Progenitor cell of endocrine pancreas (in vitro differentiated cells): ENCODE results near the gene SLU7. TPM values are rescaled to one million over a fixed set of nuclear protein-coding genes. Genes with fewer than 3 reads are reported as not detected.

Source experiments
- DNase-seq: peaks from one replicate; pipeline ENCODE4 v3.0.0; 2021; ENCODE audit warnings: low spot score; ENCODE audit not compliant: unreplicated experiment
- H3K27ac Mint-ChIP-seq: 2 replicates; pipeline ENCODE4 v1.8.0; 2021; ENCODE audit warnings: mild to moderate bottlenecking, moderate library complexity, mixed read lengths
- H3K27me3 Mint-ChIP-seq: 2 replicates; pipeline ENCODE4 v1.8.0; 2021; ENCODE audit warnings: mixed read lengths
- H3K36me3 Mint-ChIP-seq: 2 replicates; pipeline ENCODE4 v1.8.0; 2022; ENCODE audit warnings: mixed read lengths; ENCODE audit not compliant: insufficient read depth
- H3K4me1 Mint-ChIP-seq: 2 replicates; pipeline ENCODE4 v1.8.0; 2021; ENCODE audit warnings: low read depth, mixed read lengths
- H3K4me3 Mint-ChIP-seq: 2 replicates; pipeline ENCODE4 v1.8.0; 2021; ENCODE audit warnings: low read depth, mild to moderate bottlenecking, moderate library complexity, mixed read lengths
- H3K9me3 Mint-ChIP-seq: 2 replicates; pipeline ENCODE4 v1.8.0; 2021; ENCODE audit warnings: low read depth, mixed read lengths
- CTCF ChIP-seq: fragments of 200-600 bp; sonication (generic); IDR thresholded peaks from one replicate; pipeline ENCODE4 v1.5.0; 2021; ENCODE audit warnings: antibody characterized with exemption, mild to moderate bottlenecking; ENCODE audit not compliant: unreplicated experiment
- total RNA-seq: library from RNA; stranded (reverse); gene quantifications from 2 replicates; pipeline ENCODE4 v1.2.1, GENCODE V29; 2021

SLU7 gene
- total RNA-seq, 1 donor from 2014 or later: 43.1 TPM

- no peak for DNase-seq
- H3K27ac Mint-ChIP-seq: no peak overlapping the region
- peaks cover 3% of the 10 kb centered on the region for H3K9me3 Mint-ChIP-seq
- H3K4me1 Mint-ChIP-seq: peaks cover 28% of the 10 kb centered on the region
- no peaks in the 10 kb centered on the region for H3K36me3 Mint-ChIP-seq
- no peak overlapping the region for H3K4me3 Mint-ChIP-seq
- no peak for TF ChIP-seq CTCF
- no peaks in the 10 kb centered on the region for H3K27me3 Mint-ChIP-seq
Measured at GRCh38 chr5:160466116-160466515, 47.2 kb upstream of the SLU7 start.

- H3K27ac Mint-ChIP-seq: no peak overlapping the region
- no peak overlapping the region for H3K4me3 Mint-ChIP-seq
- no peak for DNase-seq
- peaks cover 3% of the 10 kb centered on the region for H3K9me3 Mint-ChIP-seq
- H3K27me3 Mint-ChIP-seq: no peaks in the 10 kb centered on the region
- H3K36me3 Mint-ChIP-seq: no peaks in the 10 kb centered on the region
- TF ChIP-seq CTCF: no peak
- peaks cover 27% of the 10 kb centered on the region for H3K4me1 Mint-ChIP-seq
Measured at GRCh38 chr5:160464466-160464797, 45.6 kb upstream of the SLU7 start.

GRCh38 chr5:160463740-160464465, 45.0 kb upstream of the SLU7 start:
- H3K27me3 Mint-ChIP-seq: no peaks in the 10 kb centered on the region
- peaks cover 27% of the 10 kb centered on the region for H3K4me1 Mint-ChIP-seq
- peak overlapping the region; percentile 73 for H3K27ac Mint-ChIP-seq
- H3K36me3 Mint-ChIP-seq: no peaks in the 10 kb centered on the region
- peaks cover 3% of the 10 kb centered on the region for H3K9me3 Mint-ChIP-seq
- no peak for TF ChIP-seq CTCF
- no peak overlapping the region for H3K4me3 Mint-ChIP-seq
- DNase-seq: no peak

GRCh38 chr5:160463227-160463626, 44.3 kb upstream of the SLU7 start:
- Mint-ChIP-seq H3K4me1 (peaks cover 27% of the 10 kb centered on the region), H3K36me3 (no peaks in the 10 kb centered on the region), H3K27ac (no peak overlapping the region), H3K9me3 (peaks cover 3% of the 10 kb centered on the region), H3K27me3 (no peaks in the 10 kb centered on the region), H3K4me3 (no peak overlapping the region)
- DNase-seq: no peak
- TF ChIP-seq CTCF: no peak

- Mint-ChIP-seq H3K27ac (peak overlapping the region; percentile 3), H3K27me3 (no peaks in the 10 kb centered on the region), H3K36me3 (no peaks in the 10 kb centered on the region), H3K4me3 (no peak overlapping the region), H3K9me3 (peaks cover 3% of the 10 kb centered on the region), H3K4me1 (peaks cover 20% of the 10 kb centered on the region)
- TF ChIP-seq CTCF: no peak
- no peak for DNase-seq
Measured at GRCh38 chr5:160462167-160462566, 43.3 kb upstream of the SLU7 start.
